ENCODE measurements around the gene CIRBP. TPM values are rescaled to one million over a fixed set of nuclear protein-coding genes. Genes with fewer than 3 reads are reported as not detected.

CIRBP gene
- total and polyA plus RNA-seq, 2 of the 13 experiments (the other 11 are each of a cell fraction or from before 2014, with no cell fraction given), result 133 to 140 TPM

DNA sequence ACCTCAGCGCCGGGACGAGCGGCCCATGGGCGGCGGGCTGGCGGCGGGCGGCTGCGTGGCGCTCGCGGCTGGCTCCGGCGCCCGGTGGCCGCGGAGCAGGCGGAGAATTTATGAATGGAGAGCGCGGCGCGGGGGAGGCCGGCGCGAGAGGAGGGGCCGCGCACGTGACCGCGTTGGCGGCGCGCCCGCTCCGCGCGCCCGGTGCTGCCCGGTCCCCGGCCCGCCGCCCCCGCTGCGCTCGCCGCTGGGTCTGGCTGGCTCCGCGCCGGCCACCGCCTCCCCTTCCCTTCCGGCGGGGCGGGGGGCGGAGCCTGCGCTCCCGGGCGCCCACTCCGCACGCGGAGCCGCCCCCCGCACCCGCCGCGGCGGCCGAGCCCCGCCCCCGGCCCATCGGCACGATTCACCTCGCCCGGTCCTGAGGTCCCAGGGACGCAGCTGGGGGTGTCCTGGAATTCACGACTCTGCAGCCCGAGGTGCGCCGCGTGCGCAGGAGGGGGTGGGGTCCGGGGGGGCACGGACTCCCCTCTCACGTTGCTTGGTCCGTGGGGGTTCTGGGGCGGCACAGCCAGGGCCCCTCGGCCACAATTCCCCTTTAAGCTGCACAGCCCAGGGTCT lies 31.3 kb upstream of the CIRBP start, which contains the start of gene CBARP (continued):
- TF ChIP-seq, protein P1, sequence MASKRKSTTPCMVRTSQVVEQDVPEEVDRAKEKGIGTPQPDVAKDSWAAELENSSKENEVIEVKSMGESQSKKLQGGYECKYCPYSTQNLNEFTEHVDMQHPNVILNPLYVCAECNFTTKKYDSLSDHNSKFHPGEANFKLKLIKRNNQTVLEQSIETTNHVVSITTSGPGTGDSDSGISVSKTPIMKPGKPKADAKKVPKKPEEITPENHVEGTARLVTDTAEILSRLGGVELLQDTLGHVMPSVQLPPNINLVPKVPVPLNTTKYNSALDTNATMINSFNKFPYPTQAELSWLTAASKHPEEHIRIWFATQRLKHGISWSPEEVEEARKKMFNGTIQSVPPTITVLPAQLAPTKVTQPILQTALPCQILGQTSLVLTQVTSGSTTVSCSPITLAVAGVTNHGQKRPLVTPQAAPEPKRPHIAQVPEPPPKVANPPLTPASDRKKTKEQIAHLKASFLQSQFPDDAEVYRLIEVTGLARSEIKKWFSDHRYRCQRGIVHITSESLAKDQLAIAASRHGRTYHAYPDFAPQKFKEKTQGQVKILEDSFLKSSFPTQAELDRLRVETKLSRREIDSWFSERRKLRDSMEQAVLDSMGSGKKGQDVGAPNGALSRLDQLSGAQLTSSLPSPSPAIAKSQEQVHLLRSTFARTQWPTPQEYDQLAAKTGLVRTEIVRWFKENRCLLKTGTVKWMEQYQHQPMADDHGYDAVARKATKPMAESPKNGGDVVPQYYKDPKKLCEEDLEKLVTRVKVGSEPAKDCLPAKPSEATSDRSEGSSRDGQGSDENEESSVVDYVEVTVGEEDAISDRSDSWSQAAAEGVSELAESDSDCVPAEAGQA (IDR thresholded peaks at IDR 0.05; ENCODE audit: low read depth), result no peak
- TF ChIP-seq, protein P1 (CRISPR knock-in tag; IDR thresholded peaks at IDR 0.05; ENCODE audit: borderline replicate concordance), result no peak
- TF ChIP-seq, protein P2, sequence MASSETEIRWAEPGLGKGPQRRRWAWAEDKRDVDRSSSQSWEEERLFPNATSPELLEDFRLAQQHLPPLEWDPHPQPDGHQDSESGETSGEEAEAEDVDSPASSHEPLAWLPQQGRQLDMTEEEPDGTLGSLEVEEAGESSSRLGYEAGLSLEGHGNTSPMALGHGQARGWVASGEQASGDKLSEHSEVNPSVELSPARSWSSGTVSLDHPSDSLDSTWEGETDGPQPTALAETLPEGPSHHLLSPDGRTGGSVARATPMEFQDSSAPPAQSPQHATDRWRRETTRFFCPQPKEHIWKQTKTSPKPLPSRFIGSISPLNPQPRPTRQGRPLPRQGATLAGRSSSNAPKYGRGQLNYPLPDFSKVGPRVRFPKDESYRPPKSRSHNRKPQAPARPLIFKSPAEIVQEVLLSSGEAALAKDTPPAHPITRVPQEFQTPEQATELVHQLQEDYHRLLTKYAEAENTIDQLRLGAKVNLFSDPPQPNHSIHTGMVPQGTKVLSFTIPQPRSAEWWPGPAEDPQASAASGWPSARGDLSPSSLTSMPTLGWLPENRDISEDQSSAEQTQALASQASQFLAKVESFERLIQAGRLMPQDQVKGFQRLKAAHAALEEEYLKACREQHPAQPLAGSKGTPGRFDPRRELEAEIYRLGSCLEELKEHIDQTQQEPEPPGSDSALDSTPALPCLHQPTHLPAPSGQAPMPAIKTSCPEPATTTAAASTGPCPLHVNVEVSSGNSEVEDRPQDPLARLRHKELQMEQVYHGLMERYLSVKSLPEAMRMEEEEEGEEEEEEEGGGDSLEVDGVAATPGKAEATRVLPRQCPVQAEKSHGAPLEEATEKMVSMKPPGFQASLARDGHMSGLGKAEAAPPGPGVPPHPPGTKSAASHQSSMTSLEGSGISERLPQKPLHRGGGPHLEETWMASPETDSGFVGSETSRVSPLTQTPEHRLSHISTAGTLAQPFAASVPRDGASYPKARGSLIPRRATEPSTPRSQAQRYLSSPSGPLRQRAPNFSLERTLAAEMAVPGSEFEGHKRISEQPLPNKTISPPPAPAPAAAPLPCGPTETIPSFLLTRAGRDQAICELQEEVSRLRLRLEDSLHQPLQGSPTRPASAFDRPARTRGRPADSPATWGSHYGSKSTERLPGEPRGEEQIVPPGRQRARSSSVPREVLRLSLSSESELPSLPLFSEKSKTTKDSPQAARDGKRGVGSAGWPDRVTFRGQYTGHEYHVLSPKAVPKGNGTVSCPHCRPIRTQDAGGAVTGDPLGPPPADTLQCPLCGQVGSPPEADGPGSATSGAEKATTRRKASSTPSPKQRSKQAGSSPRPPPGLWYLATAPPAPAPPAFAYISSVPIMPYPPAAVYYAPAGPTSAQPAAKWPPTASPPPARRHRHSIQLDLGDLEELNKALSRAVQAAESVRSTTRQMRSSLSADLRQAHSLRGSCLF (CRISPR knock-in tag; IDR thresholded peaks at IDR 0.05; ENCODE audit: borderline replicate concordance), result no peak
- TF ChIP-seq SOX6 (IDR thresholded peaks at IDR 0.05), result no peak
- TF ChIP-seq SOX6 (CRISPR knock-in tag; IDR thresholded peaks at IDR 0.05), result no peak
- TF ChIP-seq SIX1 (CRISPR knock-in tag; IDR thresholded peaks at IDR 0.05; ENCODE audit: borderline replicate concordance), result no peak
- TF ChIP-seq, protein P3, sequence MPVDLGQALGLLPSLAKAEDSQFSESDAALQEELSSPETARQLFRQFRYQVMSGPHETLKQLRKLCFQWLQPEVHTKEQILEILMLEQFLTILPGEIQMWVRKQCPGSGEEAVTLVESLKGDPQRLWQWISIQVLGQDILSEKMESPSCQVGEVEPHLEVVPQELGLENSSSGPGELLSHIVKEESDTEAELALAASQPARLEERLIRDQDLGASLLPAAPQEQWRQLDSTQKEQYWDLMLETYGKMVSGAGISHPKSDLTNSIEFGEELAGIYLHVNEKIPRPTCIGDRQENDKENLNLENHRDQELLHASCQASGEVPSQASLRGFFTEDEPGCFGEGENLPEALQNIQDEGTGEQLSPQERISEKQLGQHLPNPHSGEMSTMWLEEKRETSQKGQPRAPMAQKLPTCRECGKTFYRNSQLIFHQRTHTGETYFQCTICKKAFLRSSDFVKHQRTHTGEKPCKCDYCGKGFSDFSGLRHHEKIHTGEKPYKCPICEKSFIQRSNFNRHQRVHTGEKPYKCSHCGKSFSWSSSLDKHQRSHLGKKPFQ (CRISPR knock-in tag; IDR thresholded peaks at IDR 0.05; ENCODE audit: insufficient replicate concordance), result no peak
- no peak for TF ChIP-seq SKI (IDR thresholded peaks at IDR 0.05; ENCODE audit: partially characterized antibody)
- TF ChIP-seq, protein P4, sequence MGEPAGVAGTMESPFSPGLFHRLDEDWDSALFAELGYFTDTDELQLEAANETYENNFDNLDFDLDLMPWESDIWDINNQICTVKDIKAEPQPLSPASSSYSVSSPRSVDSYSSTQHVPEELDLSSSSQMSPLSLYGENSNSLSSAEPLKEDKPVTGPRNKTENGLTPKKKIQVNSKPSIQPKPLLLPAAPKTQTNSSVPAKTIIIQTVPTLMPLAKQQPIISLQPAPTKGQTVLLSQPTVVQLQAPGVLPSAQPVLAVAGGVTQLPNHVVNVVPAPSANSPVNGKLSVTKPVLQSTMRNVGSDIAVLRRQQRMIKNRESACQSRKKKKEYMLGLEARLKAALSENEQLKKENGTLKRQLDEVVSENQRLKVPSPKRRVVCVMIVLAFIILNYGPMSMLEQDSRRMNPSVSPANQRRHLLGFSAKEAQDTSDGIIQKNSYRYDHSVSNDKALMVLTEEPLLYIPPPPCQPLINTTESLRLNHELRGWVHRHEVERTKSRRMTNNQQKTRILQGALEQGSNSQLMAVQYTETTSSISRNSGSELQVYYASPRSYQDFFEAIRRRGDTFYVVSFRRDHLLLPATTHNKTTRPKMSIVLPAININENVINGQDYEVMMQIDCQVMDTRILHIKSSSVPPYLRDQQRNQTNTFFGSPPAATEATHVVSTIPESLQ (CRISPR knock-in tag; conservative IDR thresholded peaks at IDR 0.05), result no peak
- TF ChIP-seq, protein P5, sequence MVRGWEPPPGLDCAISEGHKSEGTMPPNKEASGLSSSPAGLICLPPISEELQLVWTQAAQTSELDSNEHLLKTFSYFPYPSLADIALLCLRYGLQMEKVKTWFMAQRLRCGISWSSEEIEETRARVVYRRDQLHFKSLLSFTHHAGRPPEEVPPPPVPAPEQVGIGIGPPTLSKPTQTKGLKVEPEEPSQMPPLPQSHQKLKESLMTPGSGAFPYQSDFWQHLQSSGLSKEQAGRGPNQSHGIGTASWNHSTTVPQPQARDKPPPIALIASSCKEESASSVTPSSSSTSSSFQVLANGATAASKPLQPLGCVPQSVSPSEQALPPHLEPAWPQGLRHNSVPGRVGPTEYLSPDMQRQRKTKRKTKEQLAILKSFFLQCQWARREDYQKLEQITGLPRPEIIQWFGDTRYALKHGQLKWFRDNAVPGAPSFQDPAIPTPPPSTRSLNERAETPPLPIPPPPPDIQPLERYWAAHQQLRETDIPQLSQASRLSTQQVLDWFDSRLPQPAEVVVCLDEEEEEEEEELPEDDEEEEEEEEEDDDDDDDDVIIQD (CRISPR knock-in tag; IDR thresholded peaks at IDR 0.05; ENCODE audit: low read depth), result no peak
- TF ChIP-seq ZNF3 (CRISPR knock-in tag; IDR thresholded peaks at IDR 0.05), result no peak
- no peak for TF ChIP-seq SALL1 (CRISPR knock-in tag; IDR thresholded peaks at IDR 0.05)
- TF ChIP-seq ZNF430 (CRISPR knock-in tag; IDR thresholded peaks at IDR 0.05), result no peak

Measured in HepG2 (cell line).